Vein endothelial cell (primary cell): ENCODE measurements around the gene SERTAD2. TPM values are rescaled to one million over a fixed set of nuclear protein-coding genes. Genes with fewer than 3 reads are reported as not detected.

Experiments
- total RNA-seq: library from RNA; depleted of rRNA; stranded (reverse); fragments of >200 nt; gene quantifications from 2 replicates; pipeline ENCODE4 v1.2.3, GENCODE V29; 2012

Gene SERTAD2, protein sequence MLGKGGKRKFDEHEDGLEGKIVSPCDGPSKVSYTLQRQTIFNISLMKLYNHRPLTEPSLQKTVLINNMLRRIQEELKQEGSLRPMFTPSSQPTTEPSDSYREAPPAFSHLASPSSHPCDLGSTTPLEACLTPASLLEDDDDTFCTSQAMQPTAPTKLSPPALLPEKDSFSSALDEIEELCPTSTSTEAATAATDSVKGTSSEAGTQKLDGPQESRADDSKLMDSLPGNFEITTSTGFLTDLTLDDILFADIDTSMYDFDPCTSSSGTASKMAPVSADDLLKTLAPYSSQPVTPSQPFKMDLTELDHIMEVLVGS
- total RNA-seq, result 7.9 and 8.8 TPM in 2 replicates

DNA sequence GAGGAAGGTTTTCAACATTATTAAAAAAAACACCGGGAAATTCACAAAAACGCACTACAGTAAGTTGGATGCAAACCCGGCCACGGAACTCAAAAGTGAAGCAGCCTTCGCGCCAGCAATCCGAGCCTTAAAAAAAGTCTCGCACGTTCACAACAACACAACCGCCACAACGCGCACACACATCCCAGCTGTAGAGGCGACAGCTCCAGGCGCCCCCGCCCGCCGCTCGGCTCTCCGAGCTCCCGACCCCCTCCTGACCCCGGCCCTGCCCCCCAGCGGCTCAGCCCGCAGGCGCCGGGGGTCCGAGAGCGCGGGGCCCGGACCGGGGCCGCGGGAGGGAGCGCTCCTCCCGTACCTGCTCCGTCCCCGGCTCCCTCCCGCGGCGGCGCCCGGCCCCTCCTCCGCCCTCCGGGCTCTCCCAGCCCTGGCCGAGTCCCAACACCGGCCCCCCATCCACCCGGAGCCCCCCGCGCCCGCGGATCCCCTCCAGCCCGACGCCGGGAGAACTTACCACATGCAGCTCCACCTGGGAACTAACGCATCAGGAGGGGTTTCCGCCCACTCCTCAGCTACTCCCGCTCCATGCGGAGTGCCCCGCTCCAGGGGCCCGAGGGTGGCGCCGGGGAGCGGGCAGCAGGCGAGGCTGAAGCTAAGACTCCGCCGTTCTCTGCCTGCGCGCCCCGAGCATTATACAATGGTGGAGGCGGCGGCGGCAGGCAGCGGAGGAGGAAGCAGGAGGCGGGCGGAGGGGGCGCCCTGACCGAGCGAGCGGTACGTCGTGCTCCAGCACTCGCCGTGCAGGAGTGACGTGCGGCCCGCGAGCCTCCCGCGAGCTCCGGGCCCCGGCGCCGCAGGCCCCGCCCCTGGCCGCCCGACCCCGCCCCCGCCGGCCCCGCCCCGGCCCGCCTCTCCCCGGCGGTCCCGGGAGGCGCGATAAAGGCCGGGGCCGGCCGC, at the start of gene SERTAD2:
TSS of gene SERTAD2 (minus strand) at position 805 of the 954 bp plus-strand sequence. CDS start 17,042 bp downstream, outside the sequence.

Other genes starting within 250 kb of the SERTAD2 start
- gene LGALSL, start 199.8 kb downstream of the SERTAD2 start, total RNA-seq, result 5.9 and 7.3 TPM in 2 replicates
- 25.2 and 26.7 TPM in 2 replicates for gene AFTPH, start 129.6 kb downstream of the SERTAD2 start, total RNA-seq